K562 (cell line): Measurements from ENCODE around the gene COL25A1. TPM values are rescaled to one million over a fixed set of nuclear protein-coding genes. Genes with fewer than 3 reads are reported as not detected.

Source experiments
- CCAR2 ChIP-seq: fragments of 200-400 bp; formaldehyde crosslinking; IDR thresholded peaks from 2 replicates; pipeline ENCODE4 v1.6.1; 2017; ENCODE audit warnings: mild to moderate bottlenecking, low read depth, low read length
- E2F5 ChIP-seq: sonication (generic); formaldehyde crosslinking; IDR thresholded peaks from 2 replicates; pipeline ENCODE4 v1.8.0; 2022; ENCODE audit warnings: mild to moderate bottlenecking, missing genetic modification reagents
- GATAD2B ChIP-seq: fragments of 450-650 bp; IDR thresholded peaks from 2 replicates; pipeline ENCODE4 v1.6.1; 2017; ENCODE audit warnings: mild to moderate bottlenecking, borderline replicate concordance
- KDM1A ChIP-seq, 2 experiments: fragments of 450-650 bp; IDR thresholded peaks; 2 replicates each; pipeline ENCODE4 v1.6.1; 2016; ENCODE audit warnings: mild to moderate bottlenecking in 2 of 2
- NONO ChIP-seq, 2 experiments: fragments of 200-400 bp in 1 of 2; fragments of 450-650 bp in 1 of 2; formaldehyde crosslinking in 1 of 2; IDR thresholded peaks; 2 replicates each; pipeline ENCODE4 v1.6.1; 2017; ENCODE audit warnings: low read depth in 2 of 2, mild to moderate bottlenecking in 2 of 2, moderate library complexity in 2 of 2, low read length in 1 of 2
- SREBF2 ChIP-seq: sonication (generic); formaldehyde crosslinking; IDR thresholded peaks from 2 replicates; pipeline ENCODE4 v1.4.0; 2020; ENCODE audit warnings: mild to moderate bottlenecking, missing genetic modification reagents
- TEAD1 ChIP-seq, 2 experiments: fragments of 450-650 bp in 1 of 2; sonication (generic) in 1 of 2; formaldehyde crosslinking; IDR thresholded peaks; 2 replicates each; pipeline versions ENCODE4 v1.4.0 to v1.8.0; 2020 to 2022; ENCODE audit warnings: mild to moderate bottlenecking in 2 of 2, missing genetic modification reagents in 1 of 2
- THAP7 ChIP-seq: fragments of 250-450 bp; sonication (Bioruptor Pico); IDR thresholded peaks from 2 replicates; pipeline ENCODE4 v1.5.0; 2021
- ZBTB1 ChIP-seq: sonication (generic); formaldehyde crosslinking; IDR thresholded peaks from 2 replicates; pipeline ENCODE4 v1.8.1; 2023; ENCODE audit warnings: missing genetic modification reagents, low read depth, mild to moderate bottlenecking, borderline replicate concordance
- ZBTB17 ChIP-seq: fragments of 450-650 bp; formaldehyde crosslinking; IDR thresholded peaks from 2 replicates; pipeline ENCODE4 v1.4.0; 2020; ENCODE audit warnings: mild to moderate bottlenecking
- ZNF551 ChIP-seq: fragments of 250-450 bp; sonication (Bioruptor Pico); IDR thresholded peaks from 2 replicates; pipeline ENCODE4 v1.5.0; 2021; ENCODE audit warnings: mild to moderate bottlenecking, moderate library complexity
- ZSCAN29 ChIP-seq: fragments of 450-650 bp; IDR thresholded peaks from 2 replicates; pipeline ENCODE4 v1.6.1; 2017
- polyA plus RNA-seq, 8 experiments: library from polyadenylated mRNA; depleted of rRNA in 4 of 8; stranded (reverse) in 5 of 8; unstranded in 3 of 8; fragments of >200 nt; fragmentation: Nextera tagmentation in 2 of 8; fragmentation: Illumina TruSeq in 1 of 8; extraction: Ambion mirVana in 2 of 8; extraction: Trizol in 1 of 8; gene quantifications; 2 replicates each; pipeline versions ENCODE4 v1.2.1 to v1.2.3, GENCODE V29; 2011 to 2014; ENCODE audit warnings: inconsistent platforms in 1 of 8, missing spikeins in 1 of 8
- total RNA-seq, 7 experiments: library from RNA; depleted of rRNA in 6 of 7; stranded (reverse); fragments of >200 nt in 6 of 7; fragmentation: Illumina TruSeq in 2 of 7; extraction: Trizol in 2 of 7; gene quantifications; 2 replicates each; pipeline versions ENCODE4 v1.2.1 to v1.2.3, GENCODE V29; 2011 to 2021; ENCODE audit warnings: low replicate concordance in 1 of 7

The COL25A1 gene
- total and polyA plus RNA-seq, 9 of the 15 experiments (the other 6 are each of a cell fraction or from before 2014, with no cell fraction given), result 0.03 to 0.62 (median 0.27) TPM

- TF ChIP-seq NONO (IDR thresholded peaks at IDR 0.05; ENCODE audit: low read depth in 2 of 2, low read length in 1 of 2) (no peak), ZBTB1 (no peak), ZNF551 (no peak), CCAR2 (no peak), THAP7 (CRISPR knock-in tag) (no peak), E2F5 (CRISPR knock-in tag) (no peak), KDM1A (IDR thresholded peaks at IDR 0.05) (no peak), SREBF2 (CRISPR knock-in tag) (no peak), GATAD2B (no peak), TEAD1 (CRISPR knock-in tag; IDR thresholded peaks at IDR 0.05) (no peak), ZBTB17 (no peak), ZSCAN29 (no peak)
- TF ChIP-seq, all 486 proteins: peak for 0
Measured at GRCh38 chr4:109078724-109079123, 223.7 kb downstream of the COL25A1 start (continued).
